Nephron progenitor cell (in vitro differentiated cells): Measurements from ENCODE around the gene ROPN1.

ENCODE experiments used
- DNase-seq: peaks from one replicate; pipeline ENCODE4 v3.0.0; 2021
- H3K27ac Mint-ChIP-seq: 2 replicates; pipeline ENCODE4 v1.8.0; 2021; ENCODE audit warnings: mild to moderate bottlenecking, moderate library complexity, mixed read lengths
- H3K27me3 Mint-ChIP-seq: 2 replicates; pipeline ENCODE4 v1.8.0; 2021; ENCODE audit warnings: mild to moderate bottlenecking, low read depth, mixed read lengths; ENCODE audit not compliant: poor library complexity
- H3K36me3 Mint-ChIP-seq: 2 replicates; pipeline ENCODE4 v1.8.0; 2021; ENCODE audit warnings: low read depth, mixed read lengths
- H3K4me1 Mint-ChIP-seq: 2 replicates; pipeline ENCODE4 v1.8.0; 2021; ENCODE audit warnings: mixed read lengths
- H3K4me3 Mint-ChIP-seq: 2 replicates; pipeline ENCODE4 v1.8.0; 2021; ENCODE audit warnings: mild to moderate bottlenecking, moderate library complexity, mixed read lengths
- H3K9me3 Mint-ChIP-seq: 2 replicates; pipeline ENCODE4 v1.8.0; 2021; ENCODE audit warnings: mild to moderate bottlenecking, moderate library complexity, mixed read lengths
- CTCF ChIP-seq: fragments of 200-600 bp; sonication (generic); IDR thresholded peaks from 2 replicates; pipeline ENCODE4 v1.5.0; 2021; ENCODE audit warnings: antibody characterized with exemption

The ROPN1 gene

GRCh38 chr3:123936400-123936799 lies 55.5 kb downstream of the ROPN1 start:
- Mint-ChIP-seq H3K27me3 (peaks cover 3% of the 10 kb centered on the region), H3K4me3 (no peak overlapping the region), H3K36me3 (peaks cover 70% of the 10 kb centered on the region), H3K27ac (no peak overlapping the region), H3K4me1 (no peaks in the 10 kb centered on the region), H3K9me3 (no peaks in the 10 kb centered on the region)
- TF ChIP-seq CTCF = no peak
- DNase-seq = no peak

GRCh38 chr3:123935830-123936229 lies 56.1 kb downstream of the ROPN1 start:
- H3K27me3 Mint-ChIP-seq = peaks cover 3% of the 10 kb centered on the region
- H3K27ac Mint-ChIP-seq = no peak overlapping the region
- TF ChIP-seq CTCF = no peak
- no peak for DNase-seq
- peaks cover 74% of the 10 kb centered on the region for H3K36me3 Mint-ChIP-seq
- no peaks in the 10 kb centered on the region for H3K9me3 Mint-ChIP-seq
- no peak overlapping the region for H3K4me3 Mint-ChIP-seq
- no peaks in the 10 kb centered on the region for H3K4me1 Mint-ChIP-seq

- no peaks in the 10 kb centered on the region for H3K4me1 Mint-ChIP-seq
- peaks cover 3% of the 10 kb centered on the region for H3K27me3 Mint-ChIP-seq
- no peak for TF ChIP-seq CTCF
- no peaks in the 10 kb centered on the region for H3K9me3 Mint-ChIP-seq
- H3K36me3 Mint-ChIP-seq = peaks cover 77% of the 10 kb centered on the region
- H3K4me3 Mint-ChIP-seq = no peak overlapping the region
- H3K27ac Mint-ChIP-seq = no peak overlapping the region
- no peak for DNase-seq
Measured at GRCh38 chr3:123934250-123934649, 57.7 kb downstream of the ROPN1 start.

DNA sequence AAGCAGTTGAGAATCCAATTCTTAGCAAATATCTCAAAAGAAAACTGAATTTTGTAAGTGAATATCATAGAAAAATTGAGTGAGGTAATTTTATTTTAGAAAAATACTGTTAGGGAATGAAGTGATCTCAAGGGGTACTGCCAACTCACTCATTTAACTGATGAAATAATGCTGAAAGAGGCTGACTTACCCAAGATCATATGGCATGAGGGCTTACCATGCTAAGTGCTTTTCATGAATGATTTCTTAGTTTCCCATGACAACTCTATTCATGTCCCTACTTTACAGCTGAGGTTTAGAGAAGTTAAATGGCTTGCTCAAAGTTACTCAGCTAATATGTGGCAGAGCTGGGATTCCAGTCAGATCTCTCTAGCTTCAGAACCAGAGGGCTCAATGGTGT lies 61.5 kb downstream of the ROPN1 start:
- no peak overlapping the region for H3K4me3 Mint-ChIP-seq
- H3K4me1 Mint-ChIP-seq = no peaks in the 10 kb centered on the region
- no peak for TF ChIP-seq CTCF
- H3K27ac Mint-ChIP-seq = no peak overlapping the region
- H3K36me3 Mint-ChIP-seq = peaks cover 85% of the 10 kb centered on the region
- H3K9me3 Mint-ChIP-seq = no peaks in the 10 kb centered on the region
- peaks cover 1% of the 10 kb centered on the region for H3K27me3 Mint-ChIP-seq
- no peak for DNase-seq

GRCh38 chr3:123929325-123929724 lies 62.6 kb downstream of the ROPN1 start:
- peaks cover 3% of the 10 kb centered on the region for H3K27me3 Mint-ChIP-seq
- no peak overlapping the region for H3K27ac Mint-ChIP-seq
- no peak overlapping the region for H3K4me3 Mint-ChIP-seq
- peaks cover 1% of the 10 kb centered on the region for H3K9me3 Mint-ChIP-seq
- no peak for TF ChIP-seq CTCF
- H3K36me3 Mint-ChIP-seq = peaks cover 89% of the 10 kb centered on the region
- DNase-seq = no peak
- no peaks in the 10 kb centered on the region for H3K4me1 Mint-ChIP-seq

DNA sequence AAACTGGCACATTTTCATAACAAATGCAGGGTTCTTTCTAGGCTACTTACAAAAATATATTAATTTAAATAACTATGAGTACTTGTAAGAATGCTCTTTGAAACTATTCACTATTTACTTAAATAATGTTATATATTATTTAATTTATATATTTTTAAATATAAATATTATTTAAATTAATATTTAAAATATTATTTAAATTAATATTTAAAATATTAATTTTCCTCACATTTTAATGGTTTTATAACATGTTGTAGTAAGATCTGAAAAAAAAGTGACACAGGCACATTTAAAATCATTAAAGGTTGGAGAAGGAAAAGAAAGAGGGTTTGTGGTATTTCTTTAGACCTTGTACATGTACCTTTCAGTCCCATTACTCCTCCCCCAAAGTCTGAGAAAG lies 65.5 kb downstream of the ROPN1 start:
- Mint-ChIP-seq H3K36me3 (peaks cover 91% of the 10 kb centered on the region), H3K4me3 (no peak overlapping the region), H3K27me3 (peaks cover 3% of the 10 kb centered on the region), H3K27ac (no peak overlapping the region), H3K4me1 (no peaks in the 10 kb centered on the region), H3K9me3 (peaks cover 30% of the 10 kb centered on the region)
- DNase-seq = no peak
- no peak for TF ChIP-seq CTCF
